Transverse colon (tissue), 4 donors: ENCODE data around the gene DCP2.

ENCODE experiments used
- EP300 ChIP-seq: sonication (generic); formaldehyde crosslinking; IDR thresholded peaks from one replicate; pipeline ENCODE4 v1.6.1; 2017; ENCODE audit warnings: antibody characterized with exemption, low read depth
- POLR2A ChIP-seq: fragments of 450-650 bp; IDR thresholded peaks from one replicate; pipeline ENCODE4 v1.6.1; 2016; ENCODE audit warnings: antibody characterized with exemption, mild to moderate bottlenecking, moderate library complexity
- POLR2AphosphoS5 ChIP-seq, 3 donors: sonication (generic); formaldehyde crosslinking; IDR thresholded peaks; one replicate each; pipeline ENCODE4 v1.6.1; 2016; ENCODE audit warnings: antibody characterized with exemption in 3 of 3
- TF ChIP-seq, protein P1 (sequence below), 5 experiments: fragments of 200-600 bp in 3 of 5; fragments of 450-650 bp in 2 of 5; sonication (generic) in 3 of 5; IDR thresholded peaks; 1 replicate in 2 of 5; 2 replicates in 3 of 5; pipeline ENCODE4 v1.5.1; 2016 to 2017; ENCODE audit warnings: antibody characterized with exemption in 5 of 5, inconsistent platforms in 3 of 5, mild to moderate bottlenecking in 2 of 5, moderate library complexity in 1 of 5

DNA sequence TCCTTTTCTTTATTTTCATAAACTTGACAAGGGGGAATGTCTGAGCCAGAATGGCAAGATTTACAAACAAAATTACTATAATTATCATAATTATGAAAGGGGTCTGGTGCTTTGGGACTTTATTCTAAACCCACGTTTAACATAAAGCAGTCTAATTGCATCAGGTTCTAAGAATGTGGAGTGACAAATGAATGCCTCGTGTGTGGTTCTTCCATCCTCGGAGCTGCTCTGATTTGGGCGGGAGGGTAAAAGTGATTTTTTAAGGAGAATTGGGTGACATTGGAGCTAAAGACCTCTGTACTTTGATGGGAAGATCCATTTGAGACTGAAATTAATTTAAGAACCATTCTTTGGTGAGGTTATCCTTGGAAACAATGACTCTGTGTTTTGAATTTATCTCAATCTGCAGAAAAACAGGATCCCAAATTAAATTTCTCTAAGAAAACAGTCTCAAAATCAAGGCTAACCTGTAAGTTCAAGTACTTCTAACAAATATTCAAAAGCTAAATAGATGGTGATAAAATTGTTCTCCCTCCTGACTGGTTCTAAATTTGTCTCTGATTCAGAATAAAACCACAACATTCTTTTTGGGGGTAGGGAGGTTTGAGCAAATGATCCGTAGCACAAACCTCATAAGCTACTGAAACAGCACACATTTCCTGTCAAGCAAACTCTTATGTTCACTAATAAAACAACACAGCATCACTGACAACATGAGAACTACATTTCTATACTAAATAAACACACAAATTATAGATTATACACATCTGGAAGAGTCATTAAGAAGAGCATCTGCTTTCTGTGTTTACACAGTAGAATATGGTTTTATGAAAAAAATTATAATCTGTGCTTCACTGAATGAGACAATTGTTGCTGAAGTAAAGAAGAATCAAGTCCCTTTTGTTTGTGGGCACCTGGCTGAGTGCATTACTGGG is 85.5 kb downstream of the DCP2 start:
- TF ChIP-seq, protein P1, sequence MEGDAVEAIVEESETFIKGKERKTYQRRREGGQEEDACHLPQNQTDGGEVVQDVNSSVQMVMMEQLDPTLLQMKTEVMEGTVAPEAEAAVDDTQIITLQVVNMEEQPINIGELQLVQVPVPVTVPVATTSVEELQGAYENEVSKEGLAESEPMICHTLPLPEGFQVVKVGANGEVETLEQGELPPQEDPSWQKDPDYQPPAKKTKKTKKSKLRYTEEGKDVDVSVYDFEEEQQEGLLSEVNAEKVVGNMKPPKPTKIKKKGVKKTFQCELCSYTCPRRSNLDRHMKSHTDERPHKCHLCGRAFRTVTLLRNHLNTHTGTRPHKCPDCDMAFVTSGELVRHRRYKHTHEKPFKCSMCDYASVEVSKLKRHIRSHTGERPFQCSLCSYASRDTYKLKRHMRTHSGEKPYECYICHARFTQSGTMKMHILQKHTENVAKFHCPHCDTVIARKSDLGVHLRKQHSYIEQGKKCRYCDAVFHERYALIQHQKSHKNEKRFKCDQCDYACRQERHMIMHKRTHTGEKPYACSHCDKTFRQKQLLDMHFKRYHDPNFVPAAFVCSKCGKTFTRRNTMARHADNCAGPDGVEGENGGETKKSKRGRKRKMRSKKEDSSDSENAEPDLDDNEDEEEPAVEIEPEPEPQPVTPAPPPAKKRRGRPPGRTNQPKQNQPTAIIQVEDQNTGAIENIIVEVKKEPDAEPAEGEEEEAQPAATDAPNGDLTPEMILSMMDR (IDR thresholded peaks at IDR 0.05) = no peak
- TF ChIP-seq EP300 = no peak
- TF ChIP-seq POLR2A = no peak
- TF ChIP-seq POLR2AphosphoS5 (IDR thresholded peaks at IDR 0.05) = no peak
